Measurements from ENCODE around the gene FAM83G.

Gene FAM83G

DNA sequence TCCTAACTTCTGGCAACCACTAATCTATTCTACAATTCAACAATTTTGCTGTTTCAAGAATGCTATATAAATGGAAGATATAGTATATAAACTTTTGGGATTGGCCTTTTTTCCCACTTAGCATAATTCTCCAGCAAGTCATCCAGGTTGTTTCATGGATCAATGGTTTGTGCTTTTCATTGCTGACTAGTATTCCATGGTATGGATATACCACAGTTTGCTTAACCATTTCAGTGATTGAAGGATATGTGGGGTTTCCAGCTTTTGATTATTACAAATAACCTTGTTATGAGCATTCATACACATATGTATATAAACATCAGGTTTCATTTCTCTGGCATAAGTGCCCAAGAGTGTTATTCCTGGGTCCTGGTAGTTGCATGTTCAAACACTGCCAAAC lies 2.1 kb upstream of the FAM83G start:
- no peak for DNase-seq (ENCODE audit: low read depth)

DNA sequence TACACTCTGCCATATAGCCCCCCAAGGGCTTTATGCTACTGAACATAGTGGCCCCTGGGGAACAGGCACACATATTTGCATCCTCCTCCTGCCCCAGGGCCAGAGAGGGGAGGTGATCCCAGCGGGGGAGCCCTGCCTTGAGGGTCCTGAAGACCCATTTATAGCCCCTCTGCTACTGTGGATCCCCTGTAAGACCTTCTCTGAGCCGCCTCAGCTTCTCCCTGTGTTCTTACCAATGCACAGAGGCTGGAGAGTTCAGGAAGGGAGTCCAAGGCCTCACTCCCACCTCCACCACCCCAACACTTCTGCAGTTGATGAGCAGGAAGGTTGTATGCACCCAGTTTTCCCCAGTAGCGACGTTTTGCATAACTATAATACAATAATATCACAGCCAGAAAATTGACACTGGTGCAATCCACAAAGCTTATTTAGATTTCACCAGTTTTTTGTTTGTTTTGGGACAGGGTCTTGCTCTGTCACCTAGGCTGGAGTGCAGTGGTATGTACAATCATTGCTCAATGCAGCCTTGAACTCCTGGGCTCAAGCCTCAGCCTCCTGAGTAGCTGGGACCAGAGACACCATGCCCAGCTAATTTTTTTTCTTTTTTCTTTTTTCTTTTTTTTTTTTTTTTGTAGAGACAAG lies 1.3 kb upstream of the FAM83G start:
- no peak for DNase-seq (ENCODE audit: low read depth)

DNA sequence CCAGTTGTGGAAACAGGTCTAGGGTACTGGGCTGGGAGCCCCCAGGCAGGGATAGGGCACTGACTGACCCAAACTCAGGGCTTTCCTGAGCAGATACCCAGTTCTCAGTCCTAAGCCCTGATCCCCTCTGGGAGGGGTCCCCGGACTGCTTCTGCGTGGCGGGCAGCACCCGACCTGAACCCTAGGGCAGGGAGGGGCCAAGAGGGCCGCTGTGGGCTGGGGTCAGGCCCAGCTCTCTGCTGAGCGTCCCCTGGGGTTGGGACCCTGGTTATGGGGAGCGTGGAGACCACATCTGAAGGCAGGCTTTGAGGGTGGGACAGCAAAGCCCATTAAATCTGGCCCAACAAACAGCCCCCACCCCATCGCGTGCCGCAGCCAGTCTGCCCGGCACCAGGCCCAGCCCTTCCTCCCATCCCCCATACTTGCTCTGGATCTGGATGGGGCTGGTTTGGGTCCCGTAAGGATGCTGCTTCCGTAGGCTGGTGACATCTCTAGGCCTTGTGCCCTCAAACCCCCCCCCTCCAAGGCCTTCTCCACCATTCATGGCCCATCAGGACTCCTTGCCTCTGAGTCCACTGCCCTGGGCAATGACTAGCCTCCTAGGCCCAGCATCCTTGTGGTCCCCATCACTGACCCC lies 691 bp upstream of the FAM83G start:
- DNase-seq (ENCODE audit: low read depth) = no peak

DNA sequence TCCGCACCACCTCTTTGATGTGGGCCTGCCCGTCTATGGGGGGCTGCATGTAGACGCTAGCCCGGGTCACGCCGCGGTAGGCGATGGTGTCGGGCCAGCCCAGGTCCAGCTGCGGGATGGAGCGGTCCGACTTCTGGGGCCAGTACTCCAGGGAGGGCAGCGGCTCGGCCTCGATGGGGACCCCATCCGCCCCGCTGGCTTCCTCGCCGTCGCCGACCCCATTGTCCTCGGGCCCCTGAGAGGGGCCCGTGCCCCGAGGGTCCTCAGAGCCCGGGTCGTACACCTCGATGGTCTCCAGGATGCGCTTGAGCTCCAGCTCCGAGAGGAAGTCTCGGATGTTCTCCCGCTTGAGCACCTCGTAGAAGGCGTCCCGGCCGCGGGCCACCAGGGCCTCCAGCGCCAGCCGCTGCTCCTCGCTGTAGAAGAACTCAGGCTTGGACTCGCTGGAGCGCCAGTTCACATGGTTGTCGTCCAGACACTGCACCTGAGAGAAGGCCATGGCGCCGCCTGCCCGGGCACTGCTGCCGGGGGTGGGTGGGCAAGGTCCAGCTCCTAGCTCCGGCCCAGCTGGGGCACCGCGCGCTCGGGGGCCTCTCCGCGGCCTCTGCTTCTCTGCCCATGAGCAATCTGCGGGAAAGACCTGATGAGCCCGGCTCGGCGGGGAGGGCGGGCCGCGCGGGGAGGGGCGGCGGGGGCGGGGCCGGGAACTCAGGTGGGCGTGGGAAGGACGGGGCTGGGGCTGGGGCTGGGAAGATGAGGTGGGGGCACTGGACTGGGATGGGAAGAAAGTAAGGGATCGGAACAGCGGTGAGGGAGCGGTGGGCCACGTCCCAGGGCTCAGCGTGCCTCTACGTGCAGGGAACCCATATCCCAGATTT lies 782 bp downstream of the FAM83G start:
- DNase-seq (ENCODE audit: low read depth) = peak; percentile 24

DNA sequence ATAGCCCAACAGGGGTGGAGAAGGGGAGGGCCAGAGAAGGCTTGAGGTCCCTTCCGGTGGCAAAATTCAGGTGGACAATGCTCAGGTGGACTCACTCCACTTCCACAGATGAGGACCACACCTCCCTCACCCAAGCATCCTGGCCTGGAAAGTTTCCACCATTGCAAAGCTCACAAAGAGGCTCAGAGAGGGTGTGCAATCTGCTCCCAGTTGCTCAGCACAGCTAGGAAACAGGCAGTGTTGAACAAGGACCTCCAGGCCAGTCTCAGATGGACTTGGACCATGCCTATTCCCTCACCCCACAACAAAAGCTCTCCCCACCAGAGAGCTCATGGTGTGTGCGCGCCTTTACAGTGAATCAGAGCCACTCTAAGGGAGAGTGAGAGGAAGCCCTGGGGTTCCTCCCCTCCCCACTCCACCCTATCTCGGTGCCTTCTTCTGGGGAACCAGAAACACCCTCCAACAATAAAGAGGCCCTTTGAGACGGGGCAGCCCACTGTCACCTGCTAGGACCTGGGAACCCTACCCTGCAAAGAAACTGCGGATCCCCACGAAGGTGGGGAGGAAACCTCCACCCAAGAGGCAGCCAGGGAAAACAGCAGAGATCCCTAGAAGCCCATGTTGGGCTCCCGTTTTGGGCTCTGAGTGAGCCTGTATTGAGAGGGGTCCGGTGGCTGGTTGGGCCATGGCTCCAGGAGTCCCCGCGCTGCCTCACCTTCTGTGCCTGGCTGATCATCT lies 1.6 kb downstream of the FAM83G start:
- peak; percentile 59 for DNase-seq (ENCODE audit: low read depth)

DNA sequence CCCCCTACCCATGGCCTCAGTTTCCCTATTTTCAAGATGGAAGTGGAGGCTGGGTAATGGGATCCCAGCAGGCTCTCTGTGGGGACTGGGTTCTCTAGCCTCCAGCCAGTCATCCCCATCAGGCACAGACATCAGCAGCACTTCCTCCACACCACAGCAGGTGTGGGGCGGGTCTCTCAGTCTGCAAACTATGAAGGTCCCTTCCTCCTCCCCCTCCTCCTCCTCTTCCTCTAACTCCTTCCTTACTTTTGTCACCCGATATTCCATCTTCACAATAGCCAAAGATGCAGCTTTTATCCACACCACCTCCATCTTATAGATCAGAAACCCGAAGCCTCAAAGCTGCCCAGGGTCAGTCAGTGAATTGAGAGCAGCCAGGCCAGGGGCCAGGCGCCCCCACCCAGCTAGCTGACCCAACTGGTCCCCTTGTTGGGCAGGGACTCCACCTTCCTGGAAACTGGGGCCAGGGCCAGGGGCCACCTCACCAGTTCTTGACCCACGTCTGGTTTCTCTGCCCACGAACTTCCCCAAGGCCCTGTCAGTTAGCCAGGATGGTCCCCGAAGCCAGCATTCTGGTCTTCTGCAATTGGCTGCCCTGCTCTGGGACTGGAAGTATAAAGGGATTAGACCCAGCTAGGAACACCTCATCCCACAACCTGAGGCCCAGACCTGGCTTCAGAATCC lies 2.5 kb downstream of the FAM83G start:
- DNase-seq (ENCODE audit: low read depth) = no peak

DNA sequence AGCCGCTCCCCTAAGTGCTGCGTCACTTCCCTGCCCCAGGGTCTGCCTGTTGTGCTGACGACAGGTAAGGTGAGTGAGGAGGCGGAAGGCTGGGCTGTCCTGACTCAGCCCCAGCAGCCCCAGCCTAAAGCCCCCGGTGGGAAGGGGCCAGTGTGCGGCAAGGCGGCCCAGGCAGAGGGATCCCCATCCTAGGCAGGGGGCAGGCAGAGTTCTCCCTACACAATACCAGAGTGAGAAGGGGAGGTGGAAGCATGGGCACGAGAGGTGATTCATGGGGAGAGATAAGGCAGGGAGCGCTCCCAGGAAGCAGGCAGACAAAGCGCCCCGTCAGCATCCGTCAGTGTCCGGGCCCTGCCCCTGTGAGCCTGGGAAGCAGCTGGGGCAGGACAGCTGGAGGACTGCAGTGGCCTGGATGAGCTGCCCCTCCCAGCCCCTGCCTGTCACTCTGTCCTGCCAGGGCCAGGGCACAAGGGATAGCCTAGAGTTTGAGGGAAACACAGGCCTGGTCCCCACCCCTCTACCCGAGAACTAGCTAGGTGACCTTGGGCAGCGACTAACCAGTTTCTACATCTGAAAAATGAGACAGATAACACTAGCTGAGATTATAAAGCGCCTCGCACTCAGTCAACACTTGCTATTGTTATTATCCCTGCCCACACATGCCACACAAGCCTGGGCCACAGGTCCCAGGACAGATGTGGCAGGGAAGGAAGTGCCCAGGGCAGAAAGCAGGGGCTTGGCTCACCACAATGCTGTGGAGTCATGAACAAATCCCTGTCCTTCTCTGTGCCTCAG lies 3.8 kb downstream of the FAM83G start:
- DNase-seq (ENCODE audit: low read depth) = peak; percentile 84

DNA sequence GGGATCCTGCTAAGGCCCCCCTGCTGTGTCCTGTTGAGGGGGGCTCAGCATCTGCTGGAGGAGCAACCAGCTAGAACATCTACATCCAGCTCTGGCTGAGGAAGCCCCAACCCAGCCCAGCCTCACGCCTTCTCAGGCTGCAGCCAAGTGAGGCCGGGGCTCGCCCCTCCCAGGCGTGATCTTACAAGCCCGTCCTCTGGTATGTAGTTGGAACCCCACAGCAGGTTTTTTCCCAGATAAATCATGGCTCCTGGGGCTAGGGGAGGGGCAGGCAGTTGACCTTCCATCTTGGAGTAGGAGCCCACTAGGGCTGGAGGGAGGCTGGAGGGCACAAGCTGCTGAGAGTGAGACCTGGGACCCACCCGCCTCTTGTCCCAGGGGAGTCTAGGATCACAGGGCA lies 4.7 kb downstream of the FAM83G start:
- DNase-seq (ENCODE audit: low read depth) = no peak

DNA sequence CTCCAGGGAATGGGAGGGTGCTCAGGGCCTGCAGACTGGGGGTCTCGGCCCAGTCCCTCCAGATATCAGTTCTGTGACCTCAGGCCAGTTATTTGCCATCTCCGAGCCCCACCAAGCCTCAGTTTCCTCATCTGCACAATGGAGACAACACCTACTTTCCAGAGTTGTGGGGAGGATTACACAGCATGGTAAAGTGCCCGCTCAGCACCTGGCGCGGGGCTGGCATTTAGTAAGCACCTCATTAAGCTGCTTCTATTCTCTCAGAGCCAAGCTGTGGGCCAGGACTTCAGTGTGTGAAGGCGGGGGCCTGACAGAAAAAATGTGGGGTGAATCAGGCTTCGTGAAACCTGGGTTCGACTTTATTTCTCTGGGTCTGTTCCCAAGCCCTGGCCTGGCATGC lies 5.2 kb downstream of the FAM83G start:
- no peak for DNase-seq (ENCODE audit: low read depth)

DNA sequence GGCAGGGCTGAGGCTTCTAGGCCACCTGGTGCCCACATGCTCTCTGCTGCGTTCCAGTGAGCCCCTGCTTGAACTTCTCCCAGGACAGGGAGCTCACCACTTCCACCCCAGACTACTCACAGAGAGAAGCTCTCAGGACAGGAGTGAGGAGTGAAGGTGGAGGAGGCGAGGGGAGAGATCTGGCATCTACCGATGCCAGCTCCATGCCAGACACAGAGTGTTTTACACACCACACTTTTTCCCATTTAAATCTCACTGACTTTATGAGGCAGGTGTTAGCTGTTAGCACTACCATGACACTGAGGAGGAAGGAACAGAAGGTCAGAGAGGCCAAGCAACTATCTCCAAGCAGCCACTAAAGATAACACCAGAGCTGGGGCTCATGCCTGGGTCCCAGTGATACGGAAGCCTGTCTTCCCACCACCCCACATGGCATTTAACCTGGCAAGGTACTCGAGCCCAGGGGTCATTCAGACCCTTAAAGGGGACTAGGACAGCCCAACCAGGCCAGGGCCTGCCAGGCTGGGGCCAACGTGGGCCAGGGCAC lies 6.8 kb downstream of the FAM83G start:
- no peak for DNase-seq (ENCODE audit: low read depth)

DNA sequence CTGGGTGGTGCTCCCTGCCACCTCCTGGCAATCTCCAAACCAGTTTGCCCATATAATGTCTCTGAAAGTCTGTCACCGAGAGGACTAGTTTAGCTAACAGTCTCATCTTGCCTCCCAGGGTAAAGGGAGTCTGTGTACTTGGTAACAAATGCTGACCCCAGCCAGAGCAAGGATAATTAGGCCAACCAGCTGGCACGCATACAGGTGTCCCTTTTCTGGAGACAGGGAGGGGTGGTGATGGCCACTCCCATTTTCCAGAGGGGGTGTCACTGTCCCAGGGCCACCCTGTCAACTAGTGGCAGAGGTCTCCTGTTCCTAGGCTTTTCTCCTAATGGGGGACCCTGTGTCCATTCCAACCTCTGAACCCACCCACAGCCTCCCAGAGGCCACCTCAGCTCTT lies 8.1 kb downstream of the FAM83G start:
- DNase-seq (ENCODE audit: low read depth) = no peak

DNA sequence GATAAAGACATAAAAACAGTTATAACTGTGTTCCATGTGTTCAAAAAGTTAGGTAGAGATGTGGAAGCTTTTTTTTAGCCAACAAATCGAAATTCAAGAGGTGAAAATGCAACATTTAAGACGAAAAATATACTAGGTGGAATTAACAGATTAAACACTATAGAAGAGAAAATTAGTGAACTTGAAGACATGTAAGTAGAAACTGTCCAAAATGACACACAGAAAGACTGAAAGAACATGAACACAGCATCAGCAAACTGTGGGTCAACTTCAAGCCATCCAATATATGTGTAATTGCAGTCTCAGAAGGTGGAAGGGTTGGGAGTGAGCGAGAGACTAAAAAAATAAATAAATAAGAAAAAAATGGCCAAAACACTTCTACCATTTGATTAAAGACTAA lies 9.3 kb downstream of the FAM83G start:
- DNase-seq (ENCODE audit: low read depth) = no peak

DNA sequence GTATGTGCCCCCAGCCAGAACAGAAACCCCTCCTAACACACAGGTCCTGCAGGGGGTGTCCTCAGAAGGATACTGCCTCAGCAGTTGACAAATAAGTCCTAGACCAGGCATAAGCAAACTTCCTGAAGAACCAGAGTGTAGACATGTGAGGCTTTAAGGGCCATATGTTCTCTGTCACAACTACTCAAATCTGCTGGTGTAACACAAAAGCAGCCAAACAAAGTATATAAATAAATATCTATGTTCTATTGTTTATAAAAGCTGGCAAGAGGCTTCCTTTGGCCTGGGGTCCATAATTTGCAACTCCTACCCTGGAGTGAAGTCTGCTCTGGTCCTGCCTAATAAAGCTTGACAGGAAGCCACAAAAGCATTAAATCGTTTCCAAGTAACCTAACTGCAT lies 9.9 kb downstream of the FAM83G start:
- peak; percentile 23 for DNase-seq (ENCODE audit: low read depth)

DNA sequence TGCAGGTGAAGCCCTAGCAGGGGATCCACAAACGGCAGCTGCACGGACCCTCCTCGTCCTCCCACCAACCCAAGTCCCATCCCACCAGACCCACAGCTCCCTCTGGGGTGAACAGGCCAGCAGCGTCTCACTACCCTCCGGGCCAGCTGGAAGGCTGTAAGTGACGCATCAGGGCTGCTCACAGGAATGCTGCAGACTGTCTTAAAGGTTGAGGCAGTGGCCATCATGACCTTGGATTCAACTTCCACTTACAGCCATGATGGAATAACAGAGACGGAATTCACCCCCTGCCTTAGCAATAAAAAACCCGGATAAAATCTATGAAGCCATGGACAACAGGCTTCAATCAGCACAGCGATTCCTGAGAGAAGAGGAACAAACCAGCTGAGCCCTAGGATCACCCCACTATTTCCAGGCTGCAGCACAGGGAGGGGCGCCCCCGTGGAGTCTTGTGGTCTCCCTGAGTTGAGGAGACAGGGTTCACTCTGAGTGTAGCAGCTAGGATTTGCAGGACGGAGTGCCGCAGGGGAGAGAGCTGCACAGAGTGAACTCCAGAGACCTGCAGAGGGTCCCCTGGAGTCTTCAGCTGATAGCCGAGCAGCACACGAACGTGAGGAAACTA lies 10.5 kb downstream of the FAM83G start:
- DNase-seq (ENCODE audit: low read depth) = peak; percentile 23

DNA sequence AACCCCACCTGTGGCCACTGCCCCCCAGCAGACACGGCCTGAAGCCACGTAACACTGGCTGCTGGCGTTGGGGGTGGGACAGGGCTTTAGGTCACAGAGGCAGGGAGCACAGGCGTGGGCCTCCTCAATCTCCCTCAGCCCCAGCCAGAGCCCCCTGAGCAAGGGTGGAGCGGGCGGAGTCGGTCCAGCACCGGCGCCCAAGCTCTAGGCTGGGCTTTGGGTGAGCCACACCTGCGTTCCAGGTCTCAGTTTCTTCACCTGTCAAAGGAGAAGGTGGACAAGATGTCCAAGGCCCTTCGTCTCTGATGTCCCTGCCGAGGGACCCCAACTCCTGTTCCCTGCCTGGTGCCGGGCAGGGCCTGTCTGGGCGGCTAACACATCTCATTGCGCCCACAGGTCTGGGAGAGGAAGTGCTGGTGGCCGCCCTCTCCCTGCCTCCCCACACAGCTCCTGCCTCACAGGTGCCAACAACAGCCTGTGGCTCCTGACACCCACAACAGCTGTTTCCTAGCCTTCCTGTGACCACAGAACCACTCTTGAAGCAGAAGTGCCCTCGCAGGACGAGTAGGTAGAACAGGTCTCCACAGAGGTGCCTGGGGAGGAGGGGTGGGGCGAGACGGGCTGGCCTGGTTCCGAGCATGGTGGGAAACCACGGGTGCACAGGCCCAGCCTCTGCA lies 12.0 kb downstream of the FAM83G start:
- no peak for DNase-seq (ENCODE audit: low read depth)

DNA sequence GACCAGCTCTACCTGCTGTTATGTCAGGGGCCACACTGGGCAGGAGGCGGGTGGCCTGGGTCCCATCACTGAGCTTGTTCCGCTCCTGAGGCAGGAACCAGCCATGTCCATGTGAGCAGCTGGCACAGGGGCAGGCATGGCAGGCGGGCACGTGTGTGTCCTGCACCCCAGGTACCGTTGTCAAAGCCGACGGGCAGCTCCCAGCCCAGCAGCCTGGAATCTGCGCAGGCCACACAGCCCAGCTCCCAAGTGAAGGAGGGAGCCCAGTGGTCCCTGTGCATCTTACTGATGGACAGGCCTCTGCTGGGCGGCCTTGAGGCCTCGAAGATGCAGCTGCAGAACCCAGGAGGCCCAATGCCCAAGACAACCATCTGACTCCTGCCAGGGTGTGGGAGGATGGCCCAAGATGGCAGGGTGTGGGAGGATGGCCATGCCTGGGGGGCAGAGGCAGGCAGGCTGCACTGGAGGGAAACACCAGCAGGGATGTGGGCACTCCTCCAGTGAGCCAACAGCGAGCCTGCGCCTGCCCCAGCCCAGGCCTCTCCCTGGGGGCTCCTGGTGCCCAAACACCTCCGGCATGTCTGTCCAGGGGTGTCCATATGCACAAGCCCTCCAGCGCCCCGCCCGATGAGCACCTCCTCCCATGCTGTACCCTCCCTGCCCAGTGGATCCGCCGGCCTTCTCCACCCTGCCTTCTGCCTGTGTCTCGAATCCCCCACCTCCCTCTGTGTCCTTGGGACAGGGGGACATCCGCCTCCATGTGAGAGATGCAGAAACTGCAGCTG lies 12.8 kb downstream of the FAM83G start:
- no peak for DNase-seq (ENCODE audit: low read depth)

DNA sequence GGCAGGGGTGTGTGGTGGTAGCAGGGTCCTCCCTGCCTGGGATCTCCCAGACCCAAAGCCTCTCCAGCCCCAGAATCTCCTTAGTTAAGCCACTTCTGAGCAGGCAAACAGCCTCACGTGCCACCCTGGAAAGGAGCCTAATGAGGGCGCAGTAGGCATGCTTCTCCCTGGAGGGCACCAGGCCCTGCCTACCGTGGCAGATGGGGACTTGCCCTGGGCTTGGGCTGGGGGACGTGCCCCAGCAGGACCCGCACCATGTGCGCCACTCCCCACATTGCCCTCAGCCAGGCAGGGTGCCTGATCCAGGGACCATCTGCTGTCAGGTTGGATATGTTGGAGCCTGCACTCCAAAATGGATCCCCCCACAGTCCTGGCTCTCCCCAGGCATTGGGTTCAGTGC lies 14.2 kb downstream of the FAM83G start:
- DNase-seq (ENCODE audit: low read depth) = no peak

DNA sequence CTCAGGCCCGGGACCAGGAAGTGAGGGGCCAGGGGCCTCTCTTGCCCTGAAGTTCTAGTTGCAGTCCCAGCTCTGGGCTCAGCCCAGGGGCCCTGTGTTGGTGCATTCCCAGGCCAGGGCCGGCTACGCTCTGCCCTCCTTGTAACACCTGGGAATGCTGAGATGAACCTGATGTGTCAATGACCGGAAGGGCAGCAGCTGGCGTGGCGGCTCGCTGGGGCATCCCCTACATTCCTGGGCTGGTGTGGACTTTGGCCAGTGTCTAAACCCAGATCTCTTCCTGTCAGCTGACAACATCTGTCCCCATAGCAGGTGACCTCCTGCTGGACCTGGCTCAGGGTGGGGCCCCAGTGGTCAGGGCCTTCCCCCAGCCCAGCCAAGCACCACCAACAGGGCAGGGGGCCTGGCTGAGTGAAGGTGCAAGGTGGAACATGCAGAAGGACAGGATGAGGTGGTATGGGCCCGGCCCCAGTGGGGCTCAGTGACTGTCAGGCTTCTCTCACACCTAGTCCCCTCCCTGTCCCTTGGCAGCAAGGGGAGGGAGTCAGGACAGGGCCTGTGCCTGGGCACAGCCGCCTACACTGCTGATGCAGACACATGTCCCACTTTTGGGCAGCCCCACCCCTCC lies 15.9 kb downstream of the FAM83G start:
- DNase-seq (ENCODE audit: low read depth) = no peak

Data from amniotic epithelial cell (primary cell).